DOHH2 (cell line): ENCODE results near the gene DIDO1.

ENCODE experiments used
- EZH2phosphoT487 ChIP-seq: fragments of 200-600 bp; sonication (generic); IDR thresholded peaks from 2 replicates; pipeline ENCODE4 v1.6.1; 2017; ENCODE audit warnings: borderline replicate concordance, mild to moderate bottlenecking, antibody characterized with exemption, low read length, moderate library complexity, mixed read lengths
- TF ChIP-seq, protein P1 (sequence below): fragments of 200-600 bp; sonication (generic); IDR thresholded peaks from one replicate; pipeline ENCODE4 v1.5.1; 2014; ENCODE audit warnings: antibody characterized with exemption, mild to moderate bottlenecking, low read depth, low read length; ENCODE audit not compliant: poor library complexity, severe bottlenecking

- TF ChIP-seq, protein P1, sequence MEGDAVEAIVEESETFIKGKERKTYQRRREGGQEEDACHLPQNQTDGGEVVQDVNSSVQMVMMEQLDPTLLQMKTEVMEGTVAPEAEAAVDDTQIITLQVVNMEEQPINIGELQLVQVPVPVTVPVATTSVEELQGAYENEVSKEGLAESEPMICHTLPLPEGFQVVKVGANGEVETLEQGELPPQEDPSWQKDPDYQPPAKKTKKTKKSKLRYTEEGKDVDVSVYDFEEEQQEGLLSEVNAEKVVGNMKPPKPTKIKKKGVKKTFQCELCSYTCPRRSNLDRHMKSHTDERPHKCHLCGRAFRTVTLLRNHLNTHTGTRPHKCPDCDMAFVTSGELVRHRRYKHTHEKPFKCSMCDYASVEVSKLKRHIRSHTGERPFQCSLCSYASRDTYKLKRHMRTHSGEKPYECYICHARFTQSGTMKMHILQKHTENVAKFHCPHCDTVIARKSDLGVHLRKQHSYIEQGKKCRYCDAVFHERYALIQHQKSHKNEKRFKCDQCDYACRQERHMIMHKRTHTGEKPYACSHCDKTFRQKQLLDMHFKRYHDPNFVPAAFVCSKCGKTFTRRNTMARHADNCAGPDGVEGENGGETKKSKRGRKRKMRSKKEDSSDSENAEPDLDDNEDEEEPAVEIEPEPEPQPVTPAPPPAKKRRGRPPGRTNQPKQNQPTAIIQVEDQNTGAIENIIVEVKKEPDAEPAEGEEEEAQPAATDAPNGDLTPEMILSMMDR, result no peak
- TF ChIP-seq EZH2phosphoT487, result no peak
Observed at GRCh38 chr20:62841705-62842212, 84.5 kb downstream of the DIDO1 start.
